Mesendoderm (in vitro differentiated cells): Measurements from ENCODE around the gene SSNA1.

Experiments used
- DNase-seq: peaks from one replicate; pipeline ENCODE4 v3.0.0; 2013
- H2AK5ac ChIP-seq: 2 replicates; pipeline ENCODE4 v1.6.1; 2013; ENCODE audit warnings: low read length, inconsistent platforms
- H2BK120ac ChIP-seq: 2 replicates; pipeline ENCODE4 v1.6.1; 2013; ENCODE audit warnings: low read depth, mild to moderate bottlenecking, low read length, moderate library complexity, mixed read lengths
- H2BK15ac ChIP-seq: replicated peaks from 2 replicates; pipeline ENCODE4 v1.6.1; 2013; ENCODE audit warnings: low read depth, mild to moderate bottlenecking, moderate library complexity
- H2BK5ac ChIP-seq: 2 replicates; pipeline ENCODE4 v1.6.1; 2013; ENCODE audit warnings: low read length, inconsistent platforms
- H3K18ac ChIP-seq: 2 replicates; pipeline ENCODE4 v1.6.1; 2013; ENCODE audit warnings: mild to moderate bottlenecking, low read length, mixed read lengths
- H3K23ac ChIP-seq: one replicate; pipeline ENCODE4 v1.6.1; 2013; ENCODE audit warnings: low read length
- H3K27ac ChIP-seq: 2 replicates; pipeline ENCODE4 v1.5.1; 2013; ENCODE audit warnings: low read depth, mild to moderate bottlenecking, inconsistent platforms, low read length, moderate library complexity
- H3K27me3 ChIP-seq: 2 replicates; pipeline ENCODE4 v1.6.1; 2013; ENCODE audit warnings: low read length, control low read depth, mild to moderate bottlenecking, inconsistent platforms; ENCODE audit not compliant: insufficient read depth, poor library complexity
- H3K36me3 ChIP-seq: 2 replicates; pipeline ENCODE4 v1.6.1; 2013; ENCODE audit warnings: low read length, inconsistent platforms; ENCODE audit not compliant: control insufficient read depth, insufficient read depth
- H3K4ac ChIP-seq: one replicate; pipeline ENCODE4 v1.6.1; 2013; ENCODE audit warnings: low read depth, mild to moderate bottlenecking, low read length, moderate library complexity
- H3K4me1 ChIP-seq: 2 replicates; pipeline ENCODE4 v1.6.1; 2013; ENCODE audit warnings: low read depth, low read length, inconsistent platforms; ENCODE audit not compliant: control insufficient read depth
- H3K4me2 ChIP-seq: 2 replicates; pipeline ENCODE4 v1.6.1; 2013; ENCODE audit warnings: low read length
- H3K4me3 ChIP-seq: 2 replicates; pipeline ENCODE4 v1.5.1; 2013; ENCODE audit warnings: mild to moderate bottlenecking, low read length
- H3K56ac ChIP-seq: one replicate; pipeline ENCODE4 v1.6.1; 2013; ENCODE audit warnings: low read length
- H3K79me1 ChIP-seq: 2 replicates; pipeline ENCODE4 v1.6.1; 2013; ENCODE audit warnings: low read length, inconsistent platforms
- H3K79me2 ChIP-seq: 2 replicates; pipeline ENCODE4 v1.6.1; 2013; ENCODE audit warnings: mild to moderate bottlenecking, low read length; ENCODE audit not compliant: control insufficient read depth, insufficient read depth
- H3K9ac ChIP-seq: 2 replicates; pipeline ENCODE4 v1.6.1; 2013; ENCODE audit warnings: low read length, inconsistent platforms
- H4K5ac ChIP-seq: one replicate; pipeline ENCODE4 v1.6.1; 2013; ENCODE audit warnings: low read length
- H4K8ac ChIP-seq: one replicate; pipeline ENCODE4 v1.6.1; 2013; ENCODE audit warnings: low read depth, mild to moderate bottlenecking, control low read depth, low read length, moderate library complexity
- WGBS: extraction: QIAGEN DNeasy Blood & Tissue Kit; methylation state at CpG from one replicate; pipeline ENCODE4 v1.1.7; 2013; ENCODE audit warnings: low lambda C conversion rate, missing lambda C conversion rate; ENCODE audit not compliant: insufficient coverage; ENCODE audit errors: extremely low coverage; 5-methylcytosine and 5-hydroxymethylcytosine counted together

The SSNA1 gene

GRCh38 chr9:137169896-137170358 lies 18.5 kb upstream of the SSNA1 start, which contains the start of gene LRRC26:
TSS of gene LRRC26 (minus strand) at chr9:137170051. CDS start at chr9:137169943, 108 bp downstream.
- no peak within 1 kb of the TSS for H2BK5ac ChIP-seq
- DNase-seq = no peak
- no peak within 1 kb of the TSS for H3K9ac ChIP-seq
- H4K5ac ChIP-seq = no peak within 1 kb of the TSS
- H3K23ac ChIP-seq = no peak within 1 kb of the TSS
- no peak within 1 kb of the TSS for H3K4me3 ChIP-seq
- H3K79me1 ChIP-seq = no peaks in the 10 kb centered on the region
- H3K36me3 ChIP-seq = no peaks in the 10 kb centered on the region
- H3K4me2 ChIP-seq = peak within 1 kb of the TSS; percentile 84
- no peaks in the 10 kb centered on the region for H3K4me1 ChIP-seq
- H3K18ac ChIP-seq = no peak within 1 kb of the TSS
- H3K27me3 ChIP-seq = peaks cover 32% of the 10 kb centered on the region
- no peaks in the 10 kb centered on the region for H3K79me2 ChIP-seq
- H3K27ac ChIP-seq = no peak within 1 kb of the TSS
- peak within 1 kb of the TSS; percentile 34 for H3K56ac ChIP-seq
- no peak within 1 kb of the TSS for H3K4ac ChIP-seq
- H4K8ac ChIP-seq = no peak within 1 kb of the TSS
- H2AK5ac ChIP-seq = no peak within 1 kb of the TSS
- no peak within 1 kb of the TSS for H2BK120ac ChIP-seq
- WGBS = no CpG with 5 or more reads among the region's 41 CpGs
- no peak within 1 kb of the TSS for H2BK15ac ChIP-seq

- no peak overlapping the region for H3K4ac ChIP-seq
- no peak overlapping the region for H3K23ac ChIP-seq
- H4K8ac ChIP-seq = no peak overlapping the region
- no peak overlapping the region for H2BK5ac ChIP-seq
- no peak overlapping the region for H4K5ac ChIP-seq
- no peak overlapping the region for H3K56ac ChIP-seq
- H3K36me3 ChIP-seq = no peaks in the 10 kb centered on the region
- H3K27me3 ChIP-seq = peaks cover 32% of the 10 kb centered on the region
- no peaks in the 10 kb centered on the region for H3K4me1 ChIP-seq
- H2BK120ac ChIP-seq = no peak overlapping the region
- H2BK15ac ChIP-seq = no peak overlapping the region
- no peak overlapping the region for H3K4me2 ChIP-seq
- no peak overlapping the region for H3K9ac ChIP-seq
- no peak overlapping the region for H2AK5ac ChIP-seq
- no peaks in the 10 kb centered on the region for H3K79me1 ChIP-seq
- no CpG with 5 or more reads among the region's 14 CpGs for WGBS
- H3K79me2 ChIP-seq = no peaks in the 10 kb centered on the region
- H3K4me3 ChIP-seq = no peak overlapping the region
- H3K18ac ChIP-seq = no peak overlapping the region
- no peak overlapping the region for H3K27ac ChIP-seq
- DNase-seq = no peak
Observed at GRCh38 chr9:137170486-137171148, 17.9 kb upstream of the SSNA1 start.

- no peak overlapping the region for H2BK120ac ChIP-seq
- H3K79me2 ChIP-seq = no peaks in the 10 kb centered on the region
- no peak overlapping the region for H3K4ac ChIP-seq
- H3K9ac ChIP-seq = no peak overlapping the region
- no peaks in the 10 kb centered on the region for H3K79me1 ChIP-seq
- H3K18ac ChIP-seq = no peak overlapping the region
- no peaks in the 10 kb centered on the region for H3K36me3 ChIP-seq
- H2BK5ac ChIP-seq = no peak overlapping the region
- no peak overlapping the region for H2AK5ac ChIP-seq
- H4K8ac ChIP-seq = no peak overlapping the region
- no peak overlapping the region for H3K4me2 ChIP-seq
- H3K4me1 ChIP-seq = no peaks in the 10 kb centered on the region
- H3K27me3 ChIP-seq = peaks cover 31% of the 10 kb centered on the region
- WGBS = no CpG with 5 or more reads among the region's 22 CpGs
- DNase-seq = no peak
- no peak overlapping the region for H3K23ac ChIP-seq
- no peak overlapping the region for H4K5ac ChIP-seq
- no peak overlapping the region for H3K4me3 ChIP-seq
- no peak overlapping the region for H3K56ac ChIP-seq
- no peak overlapping the region for H3K27ac ChIP-seq
- no peak overlapping the region for H2BK15ac ChIP-seq
Observed at GRCh38 chr9:137171149-137171900, 17.2 kb upstream of the SSNA1 start.

- no CpG with 5 or more reads among the region's 21 CpGs for WGBS
Observed at GRCh38 chr9:137172901-137173795, 15.3 kb upstream of the SSNA1 start.

GRCh38 chr9:137173796-137174664 lies 14.4 kb upstream of the SSNA1 start:
- Histone ChIP-seq H3K79me1 (no peaks in the 10 kb centered on the region), H3K18ac (no peak overlapping the region), H3K23ac (no peak overlapping the region), H2AK5ac (no peak overlapping the region), H2BK15ac (no peak overlapping the region), H3K36me3 (no peaks in the 10 kb centered on the region), H4K5ac (no peak overlapping the region), H3K4ac (no peak overlapping the region), H2BK120ac (no peak overlapping the region), H3K4me3 (no peak overlapping the region), H4K8ac (no peak overlapping the region), H3K27me3 (peaks cover 11% of the 10 kb centered on the region), H3K4me2 (no peak overlapping the region), H3K9ac (no peak overlapping the region), H3K56ac (no peak overlapping the region), H3K27ac (no peak overlapping the region), H3K79me2 (no peaks in the 10 kb centered on the region), H2BK5ac (no peak overlapping the region), H3K4me1 (no peaks in the 10 kb centered on the region)
- WGBS = no CpG with 5 or more reads among the region's 45 CpGs
- no peak for DNase-seq

More at GRCh38 chr9:137172901-137173795, 15.3 kb upstream of the SSNA1 start:
- H2BK120ac ChIP-seq = no peak overlapping the region
- no peaks in the 10 kb centered on the region for H3K79me1 ChIP-seq
- H3K4ac ChIP-seq = no peak overlapping the region
- H4K5ac ChIP-seq = no peak overlapping the region
- no peak overlapping the region for H2BK5ac ChIP-seq
- no peak overlapping the region for H3K56ac ChIP-seq
- no peak overlapping the region for H2AK5ac ChIP-seq
- H3K23ac ChIP-seq = no peak overlapping the region
- H3K9ac ChIP-seq = no peak overlapping the region
- no peak overlapping the region for H3K27ac ChIP-seq
- H3K79me2 ChIP-seq = no peaks in the 10 kb centered on the region
- H3K27me3 ChIP-seq = peaks cover 16% of the 10 kb centered on the region
- H3K4me2 ChIP-seq = no peak overlapping the region
- no peaks in the 10 kb centered on the region for H3K4me1 ChIP-seq
- H3K4me3 ChIP-seq = no peak overlapping the region
- DNase-seq = no peak
- H4K8ac ChIP-seq = no peak overlapping the region
- H3K36me3 ChIP-seq = no peaks in the 10 kb centered on the region
- H2BK15ac ChIP-seq = no peak overlapping the region
- no peak overlapping the region for H3K18ac ChIP-seq
